Choroid plexus epithelial cell (primary cell): Measurements from ENCODE around the gene HIVEP3.

Source experiments
- DNase-seq: peaks from one replicate; pipeline ENCODE4 v3.0.0-alpha.2; 2010; ENCODE audit warnings: low read depth
- H3K4me3 ChIP-seq: 2 replicates; pipeline ENCODE4 v1.5.1; 2011; ENCODE audit warnings: low read depth, mild to moderate bottlenecking, control low read depth, low read length, moderate library complexity
- TF ChIP-seq, protein P1 (sequence below): conservative IDR thresholded peaks from 2 replicates; pipeline ENCODE4 v1.5.1; 2011; ENCODE audit warnings: low read depth, mild to moderate bottlenecking, control low read depth, inconsistent platforms, low read length, moderate library complexity

HIVEP3 gene

DNA sequence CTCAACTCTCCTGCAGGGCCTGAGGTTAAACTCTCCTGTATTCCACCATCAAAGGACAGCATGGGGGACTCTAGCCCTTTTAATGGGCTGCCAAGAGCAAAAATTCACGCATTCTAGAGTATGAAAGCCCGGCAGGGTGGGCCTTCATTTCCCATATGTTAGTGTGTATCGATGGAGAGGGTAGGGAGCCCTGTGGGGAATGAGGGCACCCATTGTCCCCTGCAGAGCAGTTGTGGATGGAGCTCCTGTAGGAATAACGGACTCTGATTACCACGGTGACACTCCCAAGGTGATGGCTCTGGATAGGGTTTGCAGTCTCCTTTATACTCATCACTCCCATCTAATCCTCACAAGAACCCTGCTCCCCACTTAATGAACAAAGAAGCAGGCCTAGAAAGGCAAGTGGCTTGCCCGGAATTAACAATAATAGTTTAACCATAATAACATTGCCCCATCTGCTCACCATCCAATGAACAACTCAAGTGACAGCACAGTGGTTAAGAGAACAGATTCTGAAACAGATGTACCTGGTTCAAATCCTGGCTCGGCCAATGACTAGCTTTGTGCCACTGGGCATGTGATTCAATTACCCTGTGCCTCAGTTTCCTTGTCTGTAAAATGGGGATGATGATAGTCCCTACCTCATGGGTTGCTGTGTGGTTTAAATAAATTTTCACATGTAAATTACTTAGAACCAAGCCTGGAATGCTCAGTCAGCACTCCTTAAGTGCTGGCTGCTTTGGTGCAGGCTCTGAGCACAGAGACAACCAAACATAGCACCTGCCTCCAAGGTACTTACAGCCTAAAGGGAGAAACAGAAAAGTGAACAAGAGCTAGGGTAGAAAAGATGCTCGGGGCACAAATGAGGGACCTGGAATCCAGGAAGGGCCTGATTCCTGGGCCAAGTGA, 29.0 kb downstream of the HIVEP3 start:
- TF ChIP-seq, protein P1, sequence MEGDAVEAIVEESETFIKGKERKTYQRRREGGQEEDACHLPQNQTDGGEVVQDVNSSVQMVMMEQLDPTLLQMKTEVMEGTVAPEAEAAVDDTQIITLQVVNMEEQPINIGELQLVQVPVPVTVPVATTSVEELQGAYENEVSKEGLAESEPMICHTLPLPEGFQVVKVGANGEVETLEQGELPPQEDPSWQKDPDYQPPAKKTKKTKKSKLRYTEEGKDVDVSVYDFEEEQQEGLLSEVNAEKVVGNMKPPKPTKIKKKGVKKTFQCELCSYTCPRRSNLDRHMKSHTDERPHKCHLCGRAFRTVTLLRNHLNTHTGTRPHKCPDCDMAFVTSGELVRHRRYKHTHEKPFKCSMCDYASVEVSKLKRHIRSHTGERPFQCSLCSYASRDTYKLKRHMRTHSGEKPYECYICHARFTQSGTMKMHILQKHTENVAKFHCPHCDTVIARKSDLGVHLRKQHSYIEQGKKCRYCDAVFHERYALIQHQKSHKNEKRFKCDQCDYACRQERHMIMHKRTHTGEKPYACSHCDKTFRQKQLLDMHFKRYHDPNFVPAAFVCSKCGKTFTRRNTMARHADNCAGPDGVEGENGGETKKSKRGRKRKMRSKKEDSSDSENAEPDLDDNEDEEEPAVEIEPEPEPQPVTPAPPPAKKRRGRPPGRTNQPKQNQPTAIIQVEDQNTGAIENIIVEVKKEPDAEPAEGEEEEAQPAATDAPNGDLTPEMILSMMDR = no peak
- no peak for DNase-seq
- H3K4me3 ChIP-seq = no peak overlapping the region

DNA sequence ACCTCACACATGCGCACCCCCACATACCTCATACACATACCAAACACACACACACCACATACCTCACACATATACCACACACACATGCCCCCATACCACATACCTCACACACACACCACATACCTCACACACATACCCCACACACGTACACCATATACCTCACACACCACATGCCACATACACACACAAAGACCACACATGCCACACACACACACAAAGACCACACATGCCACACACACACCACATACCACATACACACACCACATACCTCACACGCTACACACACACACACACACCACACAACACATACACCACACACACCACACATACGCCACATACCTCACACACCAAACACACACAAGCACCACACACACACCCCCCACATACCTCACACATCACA, 30.0 kb downstream of the HIVEP3 start:
- TF ChIP-seq, protein P1 = no peak
- no peak for DNase-seq
- no peak overlapping the region for H3K4me3 ChIP-seq

DNA sequence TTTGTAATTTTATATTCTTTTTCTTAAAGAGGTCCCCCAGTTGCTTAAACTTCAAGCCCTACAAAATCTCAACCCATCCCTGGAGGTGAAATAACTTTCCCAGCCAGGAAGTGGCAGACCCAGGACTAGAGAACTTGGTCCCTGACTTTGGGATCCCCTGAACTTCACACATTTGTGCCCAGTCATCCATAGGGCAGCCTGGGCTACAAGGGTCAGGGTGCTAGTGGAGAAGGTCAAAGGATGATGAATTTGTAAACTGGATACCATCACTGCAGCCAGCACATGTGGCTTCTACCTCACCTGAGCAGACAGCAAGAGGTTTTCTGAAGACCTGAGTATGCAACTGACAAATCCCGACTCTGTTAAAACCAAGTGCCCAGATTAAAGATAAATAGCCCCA, 31.4 kb downstream of the HIVEP3 start:
- TF ChIP-seq, protein P1 = no peak
- no peak overlapping the region for H3K4me3 ChIP-seq
- no peak for DNase-seq

DNA sequence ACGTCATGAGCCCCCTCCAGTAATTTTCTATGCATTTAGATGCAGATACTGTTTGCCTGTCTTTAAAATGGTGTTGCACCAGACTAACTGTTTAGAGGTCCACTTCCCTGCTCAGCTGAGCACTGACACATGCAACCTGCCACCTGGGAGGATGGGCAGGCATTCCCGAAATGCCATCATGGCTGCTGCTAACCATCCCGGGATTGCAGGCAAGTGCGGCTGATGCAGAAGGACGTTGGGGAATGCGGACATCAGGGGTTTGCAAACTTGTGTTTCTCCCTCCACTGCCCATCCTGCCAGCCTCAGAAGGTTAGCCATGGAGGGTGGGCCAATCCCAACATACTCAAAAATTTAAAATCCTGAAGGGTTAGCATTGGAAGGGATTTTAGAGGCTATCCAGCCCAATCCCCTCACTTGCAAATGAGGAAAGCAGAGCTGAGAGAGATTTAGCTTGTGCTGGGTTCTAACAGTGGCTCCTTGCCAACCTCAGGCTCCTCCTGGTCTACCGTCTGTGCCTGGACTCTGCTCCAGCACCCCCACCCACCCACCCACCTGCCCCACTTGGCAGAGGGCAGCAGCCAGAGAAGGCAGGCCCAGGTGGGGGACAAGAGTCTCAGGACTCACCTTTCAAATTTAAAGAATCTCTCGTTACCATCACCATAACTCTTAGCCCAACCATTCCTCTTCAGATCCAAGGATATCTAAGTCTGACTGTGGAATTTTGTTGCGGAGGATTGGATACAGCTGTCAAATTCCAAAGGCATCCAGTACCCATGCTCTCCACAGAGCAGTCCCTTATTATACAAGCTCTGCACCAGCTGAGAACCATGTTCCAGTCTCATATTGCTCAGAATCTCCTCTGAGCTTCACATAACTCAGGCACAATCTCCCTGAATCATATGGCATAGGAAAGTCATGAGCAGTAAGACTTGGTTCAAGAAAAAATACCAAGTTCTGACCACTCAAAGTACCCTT, 34.2 kb downstream of the HIVEP3 start:
- TF ChIP-seq, protein P1 = no peak
- no peak for DNase-seq

DNA sequence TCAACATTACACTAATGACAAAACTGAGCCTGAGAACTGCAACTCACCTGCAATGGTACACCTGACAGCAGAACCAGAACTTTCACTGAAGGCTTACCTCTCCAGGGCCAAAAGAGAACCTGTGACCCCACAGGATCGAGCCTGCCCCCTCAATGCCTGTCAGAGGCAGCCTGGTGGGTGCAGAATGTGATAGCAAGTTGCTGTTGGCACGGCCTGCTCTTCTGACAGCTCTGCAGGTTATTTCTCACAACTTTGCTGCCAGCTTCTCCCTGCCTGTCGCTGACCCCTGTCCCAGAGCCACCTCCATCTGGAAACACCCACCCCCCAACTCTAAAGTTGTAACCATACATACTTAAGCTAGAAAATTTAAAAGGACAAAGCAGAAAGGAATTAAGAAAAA, 35.2 kb downstream of the HIVEP3 start:
- DNase-seq = no peak
- no peak overlapping the region for H3K4me3 ChIP-seq
- TF ChIP-seq, protein P1 = no peak

More for the DNA sequence above, 34.2 kb downstream of the HIVEP3 start:
- no peak overlapping the region for H3K4me3 ChIP-seq

DNA sequence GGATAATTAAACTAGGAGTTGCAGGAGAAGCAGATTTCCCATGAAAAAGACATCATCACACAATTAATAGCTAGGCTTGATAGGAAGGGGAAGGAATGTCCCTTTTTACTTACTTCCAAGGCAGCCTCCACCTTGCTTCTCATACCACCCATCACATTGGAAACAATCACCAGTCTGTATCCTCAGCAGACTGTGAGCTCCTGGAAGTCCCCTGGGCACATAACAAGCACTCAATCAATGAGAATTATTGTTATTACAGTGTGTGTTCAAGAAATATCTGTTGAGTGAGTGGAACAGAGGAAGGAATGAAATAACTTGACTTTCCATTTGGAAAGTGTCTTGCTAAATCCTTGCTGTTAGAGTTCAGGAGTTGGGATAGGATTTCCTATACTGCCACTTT, 36.2 kb downstream of the HIVEP3 start:
- TF ChIP-seq, protein P1 = no peak
- DNase-seq = no peak
- no peak overlapping the region for H3K4me3 ChIP-seq
